ENCODE data around the gene CALY. TPM values are rescaled to one million over a fixed set of nuclear protein-coding genes. Genes with fewer than 3 reads are reported as not detected.

Gene CALY
- total RNA-seq, 2 donors from 2014 or later: 1.8 TPM; not detected in 1

DNA sequence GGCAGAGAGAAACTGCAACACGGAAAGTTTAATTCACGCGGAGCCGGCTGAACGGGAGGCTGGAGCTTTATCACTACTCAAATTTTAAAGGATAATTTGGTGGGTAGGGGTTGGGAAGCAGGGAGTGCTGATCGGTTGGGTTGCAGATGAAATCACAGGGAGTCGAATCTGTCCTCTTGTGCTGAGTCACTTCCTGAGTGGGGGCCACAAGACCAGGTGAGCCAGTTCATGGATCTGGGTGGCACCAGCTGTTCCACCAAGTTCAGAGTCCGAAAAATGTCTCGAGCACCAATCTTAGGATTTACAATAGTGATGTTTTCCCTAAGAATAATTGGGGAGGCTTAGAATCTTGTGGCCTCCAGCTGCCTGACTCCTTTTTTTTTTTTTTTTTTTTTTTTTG, 6.9 kb upstream of the CALY start:
- H3K27me3 ChIP-seq: no peaks in the 10 kb centered on the region
- DNase-seq (no peak), ATAC-seq (no peak)
- no peak for TF ChIP-seq POLR2A (IDR thresholded peaks at IDR 0.05)
- TF ChIP-seq, protein P1, sequence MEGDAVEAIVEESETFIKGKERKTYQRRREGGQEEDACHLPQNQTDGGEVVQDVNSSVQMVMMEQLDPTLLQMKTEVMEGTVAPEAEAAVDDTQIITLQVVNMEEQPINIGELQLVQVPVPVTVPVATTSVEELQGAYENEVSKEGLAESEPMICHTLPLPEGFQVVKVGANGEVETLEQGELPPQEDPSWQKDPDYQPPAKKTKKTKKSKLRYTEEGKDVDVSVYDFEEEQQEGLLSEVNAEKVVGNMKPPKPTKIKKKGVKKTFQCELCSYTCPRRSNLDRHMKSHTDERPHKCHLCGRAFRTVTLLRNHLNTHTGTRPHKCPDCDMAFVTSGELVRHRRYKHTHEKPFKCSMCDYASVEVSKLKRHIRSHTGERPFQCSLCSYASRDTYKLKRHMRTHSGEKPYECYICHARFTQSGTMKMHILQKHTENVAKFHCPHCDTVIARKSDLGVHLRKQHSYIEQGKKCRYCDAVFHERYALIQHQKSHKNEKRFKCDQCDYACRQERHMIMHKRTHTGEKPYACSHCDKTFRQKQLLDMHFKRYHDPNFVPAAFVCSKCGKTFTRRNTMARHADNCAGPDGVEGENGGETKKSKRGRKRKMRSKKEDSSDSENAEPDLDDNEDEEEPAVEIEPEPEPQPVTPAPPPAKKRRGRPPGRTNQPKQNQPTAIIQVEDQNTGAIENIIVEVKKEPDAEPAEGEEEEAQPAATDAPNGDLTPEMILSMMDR (IDR thresholded peaks at IDR 0.05): no peak
- WGBS, 2 donors: 50 to 61% methylated on average over 9 of the region's 9 CpGs
- no peaks in the 10 kb centered on the region for H3K36me3 ChIP-seq (replicated peaks in 1 of 2; ENCODE audit: insufficient read depth in 1 of 2, low read depth in 2 of 2)
- no peaks in the 10 kb centered on the region for H3K9me3 ChIP-seq
- no peak overlapping the region for H3K27ac ChIP-seq
- no peak overlapping the region for H3K4me3 ChIP-seq
- H3K4me1 ChIP-seq: no peaks in the 10 kb centered on the region
- intact Hi-C loops (cut with DNase I): no loop called here

DNA sequence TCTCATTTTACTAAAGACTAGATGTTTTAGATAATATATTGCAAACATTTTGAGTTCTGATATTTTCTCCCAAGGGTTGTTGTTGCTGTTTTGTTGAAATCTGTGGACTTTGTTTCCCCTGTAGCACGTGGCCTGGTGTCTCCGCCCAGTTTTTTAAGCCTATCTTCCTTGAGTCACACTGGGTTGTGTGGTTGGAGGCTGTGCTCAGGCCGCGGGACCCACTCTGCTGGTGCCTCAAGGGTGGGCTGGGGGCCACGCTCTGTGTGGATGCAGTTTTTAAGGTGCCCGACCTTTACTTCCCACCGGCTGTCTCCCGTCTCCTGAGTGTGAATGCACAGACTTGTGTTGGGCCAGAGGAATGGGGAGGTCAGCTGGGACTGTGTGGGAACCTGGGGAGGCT, 6.2 kb upstream of the CALY start:
- intact Hi-C loops (cut with DNase I): no loop called here
- H3K4me1 ChIP-seq: no peaks in the 10 kb centered on the region
- no peak overlapping the region for H3K27ac ChIP-seq
- H3K27me3 ChIP-seq: no peaks in the 10 kb centered on the region
- TF ChIP-seq POLR2A (IDR thresholded peaks at IDR 0.05): no peak
- DNase-seq (no peak), ATAC-seq (no peak)
- no peak overlapping the region for H3K4me3 ChIP-seq
- no peaks in the 10 kb centered on the region for H3K36me3 ChIP-seq (replicated peaks in 1 of 2; ENCODE audit: insufficient read depth in 1 of 2, low read depth in 2 of 2)
- H3K9me3 ChIP-seq: no peaks in the 10 kb centered on the region
- 70 to 73% methylated on average over 8 of the region's 8 CpGs for WGBS, 2 donors

DNA sequence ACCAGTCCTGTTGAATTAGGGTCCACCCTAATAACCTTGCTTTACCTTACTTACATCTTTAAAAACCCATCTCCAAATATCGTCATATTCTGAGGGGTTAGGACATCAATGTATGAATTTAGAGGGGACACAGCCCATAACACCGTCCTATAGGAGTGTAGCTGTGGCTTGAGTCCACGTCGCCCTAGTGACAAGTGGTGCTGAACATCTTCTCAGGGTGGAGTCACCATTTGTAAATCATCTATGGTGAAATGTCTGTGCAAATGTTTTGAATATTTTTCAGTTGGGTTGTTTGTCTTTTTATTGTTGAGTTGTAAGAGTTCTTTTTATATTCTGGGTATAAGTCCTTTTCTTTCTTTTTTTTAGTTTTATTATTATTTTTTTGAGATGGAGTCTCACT, 5.3 kb upstream of the CALY start:
- 69 to 81% methylated on average over 4 of the region's 4 CpGs for WGBS, 2 donors
- no peak for ATAC-seq
- no peaks in the 10 kb centered on the region for H3K36me3 ChIP-seq (replicated peaks in 1 of 2; ENCODE audit: insufficient read depth in 1 of 2, low read depth in 2 of 2)
- H3K27me3 ChIP-seq: peaks cover 0 to 3% of the 10 kb centered on the region in 2 donors
- H3K9me3 ChIP-seq: no peaks in the 10 kb centered on the region
- H3K4me1 ChIP-seq: no peaks in the 10 kb centered on the region
- intact Hi-C loops (cut with DNase I): no loop called here
- DNase-seq: no peak
- no peak for TF ChIP-seq POLR2A (IDR thresholded peaks at IDR 0.05)
- TF ChIP-seq, protein P1 (IDR thresholded peaks at IDR 0.05): no peak
- no peak overlapping the region for H3K4me3 ChIP-seq
- H3K27ac ChIP-seq: no peak overlapping the region

DNA sequence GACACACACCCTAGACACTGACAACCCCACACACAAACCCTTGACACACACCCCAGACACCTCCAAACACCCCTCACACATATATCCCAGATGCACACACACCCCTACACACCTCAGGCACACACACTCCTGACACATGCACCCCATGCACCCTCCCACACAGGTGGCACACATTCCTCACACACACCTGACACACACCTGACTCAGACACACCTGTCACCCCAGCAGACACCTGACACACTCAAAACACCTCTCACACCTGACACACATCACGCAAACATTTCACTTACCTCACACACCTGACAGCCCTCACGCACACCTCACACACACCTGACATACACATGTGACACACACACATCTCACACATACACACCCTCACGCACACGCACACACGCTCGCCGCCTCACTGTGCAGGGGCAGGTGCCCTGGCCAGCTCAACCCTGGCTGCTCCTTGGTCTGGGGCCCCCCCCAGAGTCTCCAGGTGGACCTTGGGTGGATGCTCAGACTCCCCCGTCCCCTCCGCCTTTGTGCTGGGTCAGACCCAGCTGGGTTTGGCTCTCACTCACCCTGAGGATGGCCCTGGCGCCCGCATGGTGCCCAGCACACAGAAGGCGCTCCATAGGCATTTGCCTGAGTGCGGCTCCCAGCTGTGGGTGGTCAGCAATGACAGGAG, 3.1 kb upstream of the CALY start:
- no peak for DNase-seq
- ATAC-seq: no peak
- Histone ChIP-seq H3K9me3 (no peaks in the 10 kb centered on the region), H3K4me1 (peaks cover 20% of the 10 kb centered on the region), H3K4me3 (no peak overlapping the region), H3K36me3 (replicated peaks in 1 of 2; ENCODE audit: insufficient read depth in 1 of 2, low read depth in 2 of 2) (no peaks in the 10 kb centered on the region), H3K27me3 (peaks cover 0 to 24% of the 10 kb centered on the region in 2 donors), H3K27ac (no peak overlapping the region)
- 80 to 82% methylated on average over 7 to 13 of the region's 13 CpGs for WGBS, 2 donors
- TF ChIP-seq, protein P1 (IDR thresholded peaks at IDR 0.05): no peak
- no peak for TF ChIP-seq POLR2A (IDR thresholded peaks at IDR 0.05)
- intact Hi-C loops (cut with DNase I): no loop called here

DNA sequence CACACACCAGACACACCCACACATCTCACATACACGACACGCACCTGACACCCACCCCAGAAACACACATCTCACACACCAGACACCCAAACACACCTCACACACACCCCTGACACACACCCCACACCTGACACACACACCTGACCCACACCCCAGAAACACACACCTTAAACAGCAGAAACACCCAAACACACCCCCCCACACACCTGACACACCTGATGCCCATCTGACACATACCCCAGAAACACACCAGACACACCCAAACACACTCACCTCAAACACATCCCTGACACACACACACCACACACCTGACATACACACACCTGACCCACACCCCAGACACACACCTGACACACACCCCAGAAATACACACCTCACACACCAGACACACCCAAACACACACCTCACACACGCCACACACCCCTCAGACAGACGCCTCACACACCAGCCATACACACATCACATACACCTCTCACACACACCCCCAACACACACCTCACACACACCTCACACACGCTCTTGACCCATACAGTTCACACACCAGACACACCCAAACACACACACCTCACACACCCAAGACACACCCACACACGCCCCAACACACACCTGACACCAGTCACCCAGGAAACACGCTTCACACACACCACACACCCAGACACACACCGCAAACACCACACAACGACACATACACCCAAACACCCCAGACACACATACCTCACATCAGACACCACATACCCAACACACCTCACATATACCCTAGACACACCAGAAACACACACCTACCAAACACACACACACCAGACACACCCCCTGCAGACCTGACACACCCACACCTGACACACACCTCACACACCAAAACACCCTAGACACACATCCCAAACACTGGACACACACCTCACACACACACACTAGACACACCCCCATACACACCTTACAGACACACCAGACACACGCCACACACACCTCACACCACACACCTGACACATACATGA, 1.7 kb upstream of the CALY start:
- peaks cover 0 to 28% of the 10 kb centered on the region in 2 donors for H3K27me3 ChIP-seq
- no peak for TF ChIP-seq POLR2A (IDR thresholded peaks at IDR 0.05)
- TF ChIP-seq, protein P1 (IDR thresholded peaks at IDR 0.05): no peak
- WGBS, 2 donors: 74 to 78% methylated on average over 10 of the region's 10 CpGs
- no peaks in the 10 kb centered on the region for H3K9me3 ChIP-seq
- no peaks in the 10 kb centered on the region for H3K36me3 ChIP-seq (replicated peaks in 1 of 2; ENCODE audit: insufficient read depth in 1 of 2, low read depth in 2 of 2)
- intact Hi-C loops (cut with DNase I): no loop called here
- H3K4me3 ChIP-seq: no peak overlapping the region
- no peak overlapping the region for H3K27ac ChIP-seq
- ATAC-seq (no peak), DNase-seq (no peak)
- peaks cover 22% of the 10 kb centered on the region for H3K4me1 ChIP-seq
